T follicular helper cell (primary cell): ENCODE data around the gene HSPBAP1.
"Not testable (repeated sequence)": the region's sequence is repeated elsewhere in the genome, so short reads cannot be mapped to it uniquely, and the experiment has no call there.

ENCODE experiments used
- DNase-seq: peaks from one replicate; pipeline ENCODE4 v3.0.0-alpha.2; 2020; ENCODE audit warnings: low read depth

The HSPBAP1 gene

GRCh38 chr3:122785231-122785630, 8.4 kb downstream of the HSPBAP1 start:
- DNase-seq, result no peak

GRCh38 chr3:122784436-122784835, 9.2 kb downstream of the HSPBAP1 start:
- no peak for DNase-seq

GRCh38 chr3:122782804-122783203, 10.8 kb downstream of the HSPBAP1 start:
- DNase-seq, result no peak

GRCh38 chr3:122777563-122777962, 16.1 kb downstream of the HSPBAP1 start:
- no peak for DNase-seq

- no peak for DNase-seq
Measured at GRCh38 chr3:122776675-122777468, 16.8 kb downstream of the HSPBAP1 start.

- DNase-seq, result no peak
Measured at GRCh38 chr3:122774564-122774963, 19.1 kb downstream of the HSPBAP1 start.

GRCh38 chr3:122773944-122774509, 19.6 kb downstream of the HSPBAP1 start:
- no peak for DNase-seq

GRCh38 chr3:122772827-122773226, 20.8 kb downstream of the HSPBAP1 start:
- no peak for DNase-seq

GRCh38 chr3:122770521-122771202, 23.0 kb downstream of the HSPBAP1 start:
- no peak for DNase-seq

GRCh38 chr3:122767540-122768372, 25.9 kb downstream of the HSPBAP1 start:
- DNase-seq, result no peak

- DNase-seq, result no peak
Measured at GRCh38 chr3:122766430-122766829, 27.2 kb downstream of the HSPBAP1 start.

- no peak for DNase-seq
Measured at GRCh38 chr3:122760453-122761271, 33.0 kb downstream of the HSPBAP1 start.

- no peak for DNase-seq
Measured at GRCh38 chr3:122758877-122759560, 34.6 kb downstream of the HSPBAP1 start.

- DNase-seq, result no peak
Measured at GRCh38 chr3:122755491-122755890, 38.1 kb downstream of the HSPBAP1 start.

GRCh38 chr3:122754929-122755328, 38.7 kb downstream of the HSPBAP1 start:
- DNase-seq, result no peak

- DNase-seq, result no peak
Measured at GRCh38 chr3:122748347-122748746, 45.3 kb downstream of the HSPBAP1 start.

GRCh38 chr3:122747295-122747694, 46.3 kb downstream of the HSPBAP1 start:
- DNase-seq, result not testable (repeated sequence)

- DNase-seq, result no peak
Measured at GRCh38 chr3:122745369-122746021, 48.1 kb downstream of the HSPBAP1 start.

GRCh38 chr3:122743581-122744120, 50.0 kb downstream of the HSPBAP1 start:
- no peak for DNase-seq

GRCh38 chr3:122742234-122742633, 51.4 kb downstream of the HSPBAP1 start:
- DNase-seq, result no peak
